ENCODE measurements around the gene PYGB.

PYGB gene

DNA sequence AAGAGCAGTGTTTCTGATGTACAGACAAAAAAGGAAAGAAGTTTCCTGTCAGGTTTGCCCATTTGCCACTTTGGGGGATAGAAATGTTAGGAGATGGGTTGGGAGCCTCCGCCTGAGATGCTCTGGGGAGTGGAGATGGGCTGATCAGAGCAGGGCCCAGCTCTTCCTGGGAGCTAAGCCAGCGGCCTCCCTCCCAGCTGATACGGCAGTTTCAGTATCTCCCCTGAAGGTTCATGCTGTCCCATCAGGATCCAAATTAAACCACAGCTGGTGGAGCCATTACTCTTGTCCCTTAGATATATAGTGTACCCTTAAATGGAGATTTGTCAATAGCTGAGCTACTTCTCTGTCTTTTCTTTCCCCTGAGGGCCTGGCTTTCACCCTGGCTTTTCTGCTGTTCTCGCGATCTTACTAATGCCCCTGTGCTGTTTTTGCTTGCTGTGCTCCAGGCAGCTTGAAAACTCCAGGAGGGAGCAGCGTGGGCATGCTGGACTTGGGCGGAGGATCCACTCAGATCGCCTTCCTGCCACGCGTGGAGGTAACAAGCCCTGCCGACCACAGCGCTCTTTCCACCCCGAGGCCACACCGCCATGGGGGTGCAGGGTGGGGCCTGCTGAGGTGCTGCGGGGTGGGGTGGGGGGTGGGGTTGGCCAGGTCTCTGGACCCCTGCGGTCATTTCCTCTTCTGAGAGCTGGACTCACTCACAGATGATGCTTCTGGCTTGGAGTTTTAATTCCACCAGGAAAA, 31.5 kb upstream of the PYGB start:
- no peak for DNase-seq (ENCODE audit: low read depth)
- H3K4me3 ChIP-seq (ENCODE audit: low read depth, low read length), result no peak overlapping the region
- TF ChIP-seq, protein P1, sequence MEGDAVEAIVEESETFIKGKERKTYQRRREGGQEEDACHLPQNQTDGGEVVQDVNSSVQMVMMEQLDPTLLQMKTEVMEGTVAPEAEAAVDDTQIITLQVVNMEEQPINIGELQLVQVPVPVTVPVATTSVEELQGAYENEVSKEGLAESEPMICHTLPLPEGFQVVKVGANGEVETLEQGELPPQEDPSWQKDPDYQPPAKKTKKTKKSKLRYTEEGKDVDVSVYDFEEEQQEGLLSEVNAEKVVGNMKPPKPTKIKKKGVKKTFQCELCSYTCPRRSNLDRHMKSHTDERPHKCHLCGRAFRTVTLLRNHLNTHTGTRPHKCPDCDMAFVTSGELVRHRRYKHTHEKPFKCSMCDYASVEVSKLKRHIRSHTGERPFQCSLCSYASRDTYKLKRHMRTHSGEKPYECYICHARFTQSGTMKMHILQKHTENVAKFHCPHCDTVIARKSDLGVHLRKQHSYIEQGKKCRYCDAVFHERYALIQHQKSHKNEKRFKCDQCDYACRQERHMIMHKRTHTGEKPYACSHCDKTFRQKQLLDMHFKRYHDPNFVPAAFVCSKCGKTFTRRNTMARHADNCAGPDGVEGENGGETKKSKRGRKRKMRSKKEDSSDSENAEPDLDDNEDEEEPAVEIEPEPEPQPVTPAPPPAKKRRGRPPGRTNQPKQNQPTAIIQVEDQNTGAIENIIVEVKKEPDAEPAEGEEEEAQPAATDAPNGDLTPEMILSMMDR (IDR thresholded peaks at IDR 0.05; ENCODE audit: low read depth, low read length, missing control alignments), result no peak

DNA sequence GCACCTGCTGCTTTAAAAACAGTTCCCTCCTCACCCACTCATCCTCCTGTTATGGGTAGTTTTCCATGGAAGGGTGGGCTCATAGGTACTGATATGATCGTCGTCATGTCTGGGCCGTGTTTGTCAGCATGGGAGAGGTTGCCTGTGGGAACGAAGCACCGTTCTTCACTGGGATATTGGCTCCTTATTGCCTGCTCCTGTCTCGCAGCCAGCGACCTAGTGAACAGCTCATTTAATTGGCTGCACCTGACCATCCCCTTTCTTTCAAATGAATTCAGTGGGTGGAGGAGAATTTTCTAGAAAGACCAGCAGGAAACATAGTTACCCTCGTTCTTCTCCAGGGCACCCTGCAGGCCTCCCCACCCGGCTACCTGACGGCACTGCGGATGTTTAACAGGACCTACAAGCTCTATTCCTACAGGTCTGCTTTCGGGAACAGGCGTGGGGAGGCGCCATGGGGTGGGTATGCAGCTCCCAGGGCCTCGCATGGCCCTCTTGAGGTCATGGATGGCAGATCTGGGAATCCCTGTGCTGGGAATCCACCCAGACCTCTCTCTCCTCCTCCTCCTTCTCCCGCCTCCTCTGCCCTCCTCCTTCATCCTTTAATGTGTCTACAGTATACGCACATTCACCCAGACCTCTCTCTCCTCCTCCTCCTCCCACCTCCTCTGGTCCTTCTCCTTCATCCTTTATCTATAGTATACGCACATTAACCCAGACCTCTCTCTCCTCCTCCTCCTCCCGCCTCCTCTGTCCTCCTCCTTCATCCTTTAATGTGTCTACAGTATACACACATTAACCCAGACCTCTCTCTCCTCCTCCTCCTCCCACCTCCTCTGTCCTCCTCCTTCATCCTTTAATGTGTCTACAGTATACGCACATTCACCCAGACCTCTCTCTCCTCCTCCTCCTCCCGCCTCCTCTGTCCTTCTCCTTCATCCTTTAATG, 30.4 kb upstream of the PYGB start:
- H3K4me3 ChIP-seq (ENCODE audit: low read depth, low read length), result no peak overlapping the region
- TF ChIP-seq, protein P1 (IDR thresholded peaks at IDR 0.05; ENCODE audit: low read depth, low read length, missing control alignments), result no peak
- DNase-seq (ENCODE audit: low read depth), result no peak

DNA sequence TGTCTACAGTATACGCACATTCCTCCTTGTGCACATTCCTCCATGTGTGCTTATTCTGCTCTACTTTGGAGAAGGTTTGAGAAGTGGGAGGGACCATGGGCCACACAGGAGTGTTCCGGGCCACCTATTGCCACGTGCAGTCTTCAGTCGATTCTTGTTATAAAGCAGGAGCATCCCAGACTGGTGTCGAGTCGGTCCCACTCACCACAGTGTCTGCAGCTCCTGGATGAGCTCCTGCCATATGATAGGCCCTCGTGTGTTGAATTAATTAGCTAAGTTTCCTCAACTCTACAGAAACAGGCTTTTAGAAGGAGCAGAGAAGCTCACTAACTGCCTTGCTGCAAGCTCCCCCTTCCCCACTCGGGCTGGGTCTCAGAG, 29.8 kb upstream of the PYGB start:
- H3K4me3 ChIP-seq (ENCODE audit: low read depth, low read length), result no peak overlapping the region
- DNase-seq (ENCODE audit: low read depth), result no peak
- TF ChIP-seq, protein P1 (IDR thresholded peaks at IDR 0.05; ENCODE audit: low read depth, low read length, missing control alignments), result no peak

DNA sequence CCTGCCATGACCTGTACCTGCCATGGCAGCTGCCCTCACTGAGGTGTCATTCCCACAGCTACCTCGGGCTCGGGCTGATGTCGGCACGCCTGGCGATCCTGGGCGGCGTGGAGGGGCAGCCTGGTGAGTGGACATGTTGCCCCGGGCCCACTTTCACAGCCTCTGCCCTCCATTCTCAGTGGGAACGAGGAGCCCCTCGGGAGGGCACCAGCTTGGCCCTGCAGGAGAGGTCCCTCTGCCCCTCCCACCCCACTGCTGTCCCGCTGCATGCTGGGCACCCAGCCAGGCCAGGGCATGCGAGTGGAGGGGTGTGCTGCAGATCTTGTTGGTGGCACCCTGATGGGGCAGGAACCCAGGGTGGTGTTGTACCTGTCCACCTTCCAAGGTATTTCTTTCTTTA, 29.4 kb upstream of the PYGB start:
- no peak overlapping the region for H3K4me3 ChIP-seq (ENCODE audit: low read depth, low read length)
- DNase-seq (ENCODE audit: low read depth), result no peak
- TF ChIP-seq, protein P1 (IDR thresholded peaks at IDR 0.05; ENCODE audit: low read depth, low read length, missing control alignments), result no peak

GRCh38 chr20:25219365-25219764, 28.5 kb upstream of the PYGB start:
- H3K4me3 ChIP-seq (ENCODE audit: low read depth, low read length), result no peak overlapping the region
- DNase-seq (ENCODE audit: low read depth), result no peak
- TF ChIP-seq, protein P1 (IDR thresholded peaks at IDR 0.05; ENCODE audit: low read depth, low read length, missing control alignments), result no peak

DNA sequence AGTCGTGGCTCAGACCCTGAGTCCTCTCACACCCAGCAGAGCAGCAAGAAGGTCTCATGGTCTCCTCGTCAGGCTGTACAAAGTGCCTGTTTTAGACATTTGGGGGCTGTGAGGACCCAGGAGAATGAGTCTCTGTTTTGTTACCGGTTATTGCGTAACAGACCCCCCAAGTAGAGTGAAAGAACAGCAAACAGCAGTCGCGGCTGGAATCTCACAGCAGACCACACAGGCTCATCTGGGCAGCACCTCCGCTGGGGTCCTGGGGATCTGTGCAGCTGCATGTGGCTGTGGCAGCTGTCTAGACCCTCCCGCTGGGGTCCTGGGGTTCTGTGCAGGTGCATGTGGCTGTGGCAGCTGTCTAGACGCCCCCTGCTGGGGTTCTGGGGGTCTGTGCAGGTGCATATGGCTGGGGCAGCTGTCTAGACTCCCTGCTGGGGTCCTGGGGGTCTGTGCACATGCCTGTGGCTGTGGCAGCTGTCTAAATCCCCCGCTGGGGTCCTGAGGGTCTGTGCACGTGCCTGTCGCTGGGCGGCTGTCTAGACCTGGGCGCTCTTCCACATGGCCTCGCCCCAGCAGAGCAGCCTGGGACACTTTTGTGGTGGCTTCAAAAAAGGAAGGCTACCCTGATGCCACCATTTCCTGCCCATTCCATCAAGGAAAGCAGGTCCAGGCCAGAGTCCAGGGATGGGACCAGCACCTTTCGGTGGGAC, 27.7 kb upstream of the PYGB start:
- no peak overlapping the region for H3K4me3 ChIP-seq (ENCODE audit: low read depth, low read length)
- DNase-seq (ENCODE audit: low read depth), result no peak
- TF ChIP-seq, protein P1 (IDR thresholded peaks at IDR 0.05; ENCODE audit: low read depth, low read length, missing control alignments), result peak; percentile 36

Data from GM12864 (cell line).